HG03159 (cell line): Measurements from ENCODE around the gene SFT2D2.

ENCODE experiments used
- ATAC-seq: cut with Tn5 transposase; IDR thresholded peaks from one replicate; pipeline ENCODE4 v1.9.1; 2021; ENCODE audit warnings: mild to moderate bottlenecking, moderate library complexity; ENCODE audit not compliant: unreplicated experiment

The SFT2D2 gene

DNA sequence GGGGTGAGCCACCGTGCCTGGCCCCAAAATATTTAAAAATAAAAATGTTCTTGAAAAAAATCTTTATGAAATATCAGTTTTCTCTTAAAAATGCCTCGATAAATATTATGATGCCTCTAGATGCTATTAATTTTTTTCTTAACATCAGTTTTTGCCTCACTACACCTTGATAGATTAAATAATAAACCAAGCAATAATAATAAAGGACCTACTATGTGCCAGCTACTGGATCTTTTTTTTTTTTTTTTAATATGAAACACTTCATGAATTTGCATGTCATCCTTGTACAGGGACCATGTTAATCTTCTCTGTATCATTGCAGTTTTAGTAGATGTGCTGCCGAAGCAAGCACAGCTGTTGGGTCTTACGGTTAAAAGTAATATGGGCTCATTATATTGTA is 37.3 kb downstream of the SFT2D2 start:
- no peak for ATAC-seq

DNA sequence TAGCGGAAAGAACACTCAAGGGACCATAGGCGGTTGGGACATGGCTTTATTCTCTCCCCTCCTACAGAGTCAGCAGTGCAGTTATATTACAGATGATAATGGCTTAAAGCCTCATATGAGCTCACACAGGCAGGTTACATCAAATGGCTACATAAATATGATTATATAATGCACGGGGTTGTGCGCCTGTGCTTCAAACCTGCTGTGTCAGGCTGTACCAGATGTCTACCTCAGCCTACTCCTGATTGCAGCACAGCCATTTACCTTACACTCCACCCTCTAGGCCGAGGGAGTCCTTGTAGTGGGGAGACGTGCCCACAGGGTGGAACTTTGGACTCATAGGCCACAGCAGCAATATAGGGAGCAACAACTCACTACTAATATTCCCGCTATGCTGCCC is 38.5 kb downstream of the SFT2D2 start:
- no peak for ATAC-seq

DNA sequence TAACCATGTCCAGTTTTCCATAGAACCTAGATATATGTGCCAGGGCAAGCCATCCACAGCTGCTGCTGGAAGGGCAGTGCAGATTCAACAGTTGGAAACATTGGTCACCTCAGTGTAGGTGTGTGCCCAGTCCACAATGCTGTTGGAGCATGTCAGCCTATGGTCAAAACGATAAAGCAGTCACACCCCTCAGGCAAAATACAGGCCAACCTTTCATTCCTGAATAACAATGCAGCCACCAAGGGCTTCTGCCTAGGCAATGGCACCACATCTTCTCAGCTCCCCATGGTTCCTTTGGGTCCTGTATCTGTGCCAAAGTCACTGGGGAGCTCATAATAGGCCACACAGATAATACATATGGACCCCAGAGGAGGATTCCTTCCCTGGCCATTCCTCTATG is 39.8 kb downstream of the SFT2D2 start:
- no peak for ATAC-seq

DNA sequence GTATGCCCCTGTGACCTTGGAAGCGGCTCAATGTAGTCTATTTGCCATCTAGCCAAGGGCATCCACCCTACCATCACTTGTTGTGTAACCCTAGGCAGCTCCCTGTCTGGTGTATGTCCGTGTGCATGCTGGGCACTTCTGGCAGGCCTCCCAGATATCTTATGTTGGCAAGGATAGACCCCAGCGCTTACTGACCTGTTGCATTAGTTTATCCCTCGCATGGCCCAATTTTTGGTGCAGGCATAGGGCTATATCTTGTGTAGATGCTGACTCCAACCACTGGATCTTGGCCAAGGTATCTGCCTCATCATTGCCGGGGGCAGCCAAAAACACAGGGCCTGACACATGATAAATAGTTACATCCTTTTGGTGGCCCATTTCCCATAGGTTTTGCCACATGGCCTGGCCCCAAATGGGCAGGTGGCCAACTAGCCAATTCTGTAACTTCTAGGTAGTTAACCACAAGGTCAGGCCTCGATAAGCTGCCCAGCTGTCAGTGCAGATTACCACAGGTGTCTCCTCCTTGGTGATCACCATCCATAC is 40.9 kb downstream of the SFT2D2 start:
- no peak for ATAC-seq

DNA sequence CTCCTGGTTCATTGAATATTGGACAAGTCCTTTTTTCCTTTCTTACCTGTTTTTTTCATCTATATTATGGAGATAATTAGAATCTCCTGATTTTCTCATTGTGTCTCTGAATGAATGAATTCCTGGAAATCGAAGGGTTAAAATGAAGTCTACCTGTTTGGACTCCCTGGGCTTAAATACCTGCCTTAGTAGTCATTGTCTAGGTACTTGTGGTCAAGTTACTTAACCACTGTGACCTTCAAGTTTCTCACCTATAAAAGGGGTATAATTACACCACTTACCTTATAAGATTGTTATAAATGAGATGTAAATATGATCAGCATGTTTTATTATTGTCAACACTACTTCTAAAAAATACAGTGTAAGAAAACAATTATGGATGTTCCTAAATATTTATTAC is 45.8 kb downstream of the SFT2D2 start:
- no peak for ATAC-seq

DNA sequence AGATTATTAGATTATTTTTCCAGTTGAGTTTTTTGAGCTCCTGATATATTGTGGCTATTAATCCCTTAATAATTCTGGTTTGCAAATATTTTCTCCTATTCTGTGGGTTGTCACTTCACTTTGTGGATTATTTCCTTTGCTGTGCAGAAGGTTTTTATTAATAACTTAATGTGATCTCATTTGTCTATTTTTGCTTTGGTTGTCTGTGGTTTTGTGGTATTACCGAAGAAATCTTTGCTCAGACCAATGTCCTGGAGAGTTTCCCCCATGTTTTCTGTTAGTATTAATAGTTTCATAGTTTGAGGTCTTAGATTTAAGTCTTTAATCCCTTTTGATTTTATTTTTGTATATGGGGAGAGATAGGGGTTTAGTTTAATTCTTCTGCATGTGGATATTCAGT is 47.8 kb downstream of the SFT2D2 start:
- ATAC-seq: no peak

DNA sequence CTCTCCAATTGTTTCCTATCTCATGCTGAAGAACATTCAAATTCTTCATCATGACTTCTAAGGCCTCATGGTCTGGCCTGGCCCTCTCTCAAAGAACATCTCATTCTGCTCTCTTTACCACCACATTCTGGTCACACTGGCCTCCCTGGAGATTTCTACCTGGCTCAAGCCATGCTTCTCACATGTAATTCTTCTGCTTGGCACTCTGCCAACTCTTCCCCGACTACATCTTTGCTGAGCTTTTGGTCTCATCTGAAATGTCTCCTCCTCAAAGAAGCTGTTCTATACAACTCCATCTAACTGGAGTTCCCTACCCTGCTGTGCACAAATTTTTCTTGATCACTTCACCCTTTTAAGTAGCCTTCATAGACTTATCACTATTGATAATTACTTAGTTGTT is 53.4 kb downstream of the SFT2D2 start:
- ATAC-seq: no peak

DNA sequence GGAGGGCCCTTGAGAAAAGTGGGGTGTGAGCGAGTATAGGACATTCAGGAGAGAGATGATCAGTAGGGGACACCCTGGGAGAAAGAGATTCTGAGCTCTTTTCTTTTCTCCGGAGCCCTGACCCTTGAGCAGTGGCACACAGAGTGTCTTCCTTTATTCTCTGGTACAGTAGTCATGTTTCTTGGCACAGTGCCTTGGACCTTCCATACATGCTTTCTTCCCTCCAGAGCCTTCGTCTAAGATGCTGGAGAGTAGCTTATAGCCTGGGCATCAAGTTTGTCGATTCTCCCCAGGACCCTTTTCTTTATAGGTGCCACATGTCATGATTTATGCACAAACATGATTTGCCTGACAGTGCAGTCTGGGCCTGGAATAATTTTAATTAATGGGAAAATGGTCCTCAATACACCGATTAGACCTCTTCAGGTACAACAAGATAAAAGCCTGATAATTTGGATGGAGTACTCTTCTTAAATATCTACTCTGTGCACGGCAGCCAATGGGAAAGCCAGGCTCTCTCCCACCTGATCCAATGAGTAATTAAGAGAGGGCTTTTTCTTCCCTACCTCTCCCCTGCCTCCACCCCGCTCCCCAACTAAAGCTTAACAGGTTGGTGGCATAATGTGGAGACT is 54.6 kb downstream of the SFT2D2 start, which contains the start of gene TBX19:
TBX19 (plus strand) TSS at position 582 of the 632 bp plus-strand sequence. CDS start 214 bp downstream, outside the sequence.
- no peak for ATAC-seq

DNA sequence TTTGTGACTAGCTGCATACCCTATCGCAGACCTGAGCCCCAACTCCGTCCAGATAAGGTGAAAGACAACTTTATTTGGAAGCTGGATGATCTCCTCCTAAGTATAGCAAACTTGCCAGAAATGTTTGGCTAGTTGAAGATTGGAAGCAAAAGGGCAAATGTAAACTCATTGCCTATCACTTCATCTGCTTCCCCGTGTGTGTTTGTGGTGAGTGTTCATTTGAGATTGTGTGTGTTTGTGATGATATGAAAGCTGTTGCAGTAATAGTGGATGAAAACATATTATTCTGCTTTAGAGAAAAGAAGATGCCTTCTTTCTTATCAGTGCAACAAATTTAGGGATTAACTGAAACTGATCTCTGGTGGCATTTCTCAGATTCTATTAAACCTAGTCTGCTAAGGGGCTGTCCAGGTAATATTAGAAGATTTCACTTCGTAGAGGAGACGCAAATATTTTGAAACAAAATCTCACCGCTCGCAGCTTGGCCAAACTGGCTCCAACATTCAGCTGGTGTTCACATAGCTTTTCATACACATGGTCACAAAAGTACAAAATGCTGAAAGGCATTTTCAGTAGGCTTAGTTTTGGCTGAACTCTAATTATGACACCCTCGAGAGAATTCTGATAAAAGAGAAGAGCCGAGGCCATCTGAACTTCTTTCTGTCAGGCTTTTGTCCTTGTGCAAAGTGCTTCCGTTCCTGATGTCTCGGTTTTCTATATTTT is 56.0 kb downstream of the SFT2D2 start:
- no peak for ATAC-seq

DNA sequence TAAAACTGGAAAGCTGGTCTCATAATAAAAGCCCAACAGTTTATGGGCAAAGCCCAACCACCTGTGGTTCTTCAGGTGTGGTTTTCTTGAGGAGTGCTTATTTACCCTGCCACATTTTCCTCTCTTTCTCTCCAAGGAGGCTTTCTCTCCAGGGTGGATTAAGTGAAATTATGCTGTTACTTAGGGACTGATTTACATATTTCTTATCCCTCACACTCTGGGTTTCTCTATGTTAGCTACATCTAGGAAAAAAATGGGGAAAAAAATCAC is 59.7 kb downstream of the SFT2D2 start:
- no peak for ATAC-seq

DNA sequence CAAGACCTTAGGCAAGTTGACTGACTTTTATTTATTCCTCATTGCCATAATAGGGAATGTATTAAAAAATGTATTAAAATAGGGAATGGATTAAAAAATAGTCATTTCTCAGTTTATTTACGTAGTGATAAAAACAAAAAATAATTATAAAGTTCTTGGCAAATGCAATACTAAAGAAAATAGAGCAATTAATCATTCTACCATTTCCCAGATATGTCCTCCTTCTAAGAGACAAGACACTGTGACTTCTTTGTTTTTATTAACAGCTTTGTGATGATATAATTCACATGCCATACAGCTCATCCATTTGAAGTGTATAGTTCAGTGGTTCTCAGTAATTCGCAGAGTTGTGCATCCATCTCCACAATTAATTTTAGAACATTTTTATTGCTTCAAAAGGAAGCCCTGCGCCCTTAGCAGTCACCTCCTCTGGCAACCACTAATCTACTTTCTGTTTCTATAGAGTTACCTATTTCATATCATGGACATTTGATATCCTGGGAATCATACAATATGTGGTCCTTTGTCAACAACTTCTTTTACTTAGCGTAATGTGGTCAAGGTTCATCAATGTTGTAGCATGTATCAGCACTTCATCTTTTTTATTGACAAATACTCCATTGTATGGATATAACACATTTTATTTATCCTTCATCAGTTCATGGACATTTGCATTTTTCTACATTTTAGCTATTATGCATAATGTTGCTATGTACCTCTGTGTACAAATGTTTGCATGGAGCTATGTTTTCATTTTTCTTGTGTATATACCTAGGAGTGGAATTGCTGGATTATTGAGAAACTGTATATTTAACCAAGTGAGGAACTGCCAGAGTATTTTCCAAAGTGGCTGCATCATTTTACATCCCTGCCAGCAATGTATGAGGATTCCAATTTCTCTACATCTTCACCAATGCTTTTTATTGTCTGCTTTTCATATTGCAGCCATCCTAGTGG is 60.4 kb downstream of the SFT2D2 start:
- no peak for ATAC-seq

DNA sequence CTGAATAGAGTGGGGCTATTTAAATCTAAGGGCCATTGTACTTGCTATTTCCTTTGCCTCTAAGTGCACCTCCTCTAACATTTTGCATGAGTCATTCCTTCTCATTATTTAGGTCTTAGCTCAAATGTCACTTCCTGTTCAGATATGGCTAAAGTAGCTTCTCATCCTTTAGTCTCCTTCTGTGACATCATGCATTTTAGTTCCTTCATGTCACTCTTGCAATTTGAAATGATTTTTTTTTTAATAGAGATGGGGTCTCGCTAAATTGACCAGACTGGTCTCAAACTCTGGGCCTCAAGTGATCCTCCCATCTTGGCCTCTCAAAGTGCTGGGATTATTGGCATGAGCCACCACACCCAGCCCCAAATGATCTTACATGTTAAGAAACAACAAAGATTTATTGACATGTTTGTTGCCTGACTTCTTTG is 61.4 kb downstream of the SFT2D2 start:
- ATAC-seq: peak; percentile 66

DNA sequence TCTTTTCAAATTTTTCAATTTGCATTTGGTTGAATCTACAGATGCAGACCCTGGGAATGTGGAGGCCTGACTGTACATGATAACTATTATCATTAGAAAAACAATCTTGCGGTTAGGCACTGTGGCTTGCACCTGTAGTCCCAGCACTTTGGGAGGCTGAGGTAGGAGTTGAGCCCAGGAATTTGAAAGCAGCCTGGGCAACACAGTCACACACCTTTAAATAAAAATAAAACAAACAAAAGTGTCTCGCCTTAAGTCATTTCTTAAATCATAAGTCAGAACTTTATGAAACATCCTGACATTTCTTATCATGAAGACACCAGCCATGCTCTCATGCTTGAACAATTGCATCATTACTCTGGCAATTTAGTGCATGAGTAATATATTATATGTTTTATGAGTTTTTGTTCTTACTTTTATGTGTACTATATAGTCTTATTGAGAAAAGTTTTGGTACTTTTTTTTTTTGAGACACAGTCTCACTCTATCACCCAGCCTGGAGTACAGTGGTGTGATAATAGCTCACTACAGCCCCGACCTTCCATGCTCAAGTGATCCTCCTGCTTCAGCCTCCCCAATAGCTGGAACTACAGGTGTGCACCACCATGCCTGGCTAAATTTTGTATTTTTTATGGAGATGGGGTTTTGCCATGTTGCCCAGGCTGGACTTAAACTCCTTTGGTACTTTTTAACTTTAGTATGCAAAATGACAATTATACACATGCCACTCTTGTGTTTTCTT is 62.7 kb downstream of the SFT2D2 start:
- ATAC-seq: no peak

DNA sequence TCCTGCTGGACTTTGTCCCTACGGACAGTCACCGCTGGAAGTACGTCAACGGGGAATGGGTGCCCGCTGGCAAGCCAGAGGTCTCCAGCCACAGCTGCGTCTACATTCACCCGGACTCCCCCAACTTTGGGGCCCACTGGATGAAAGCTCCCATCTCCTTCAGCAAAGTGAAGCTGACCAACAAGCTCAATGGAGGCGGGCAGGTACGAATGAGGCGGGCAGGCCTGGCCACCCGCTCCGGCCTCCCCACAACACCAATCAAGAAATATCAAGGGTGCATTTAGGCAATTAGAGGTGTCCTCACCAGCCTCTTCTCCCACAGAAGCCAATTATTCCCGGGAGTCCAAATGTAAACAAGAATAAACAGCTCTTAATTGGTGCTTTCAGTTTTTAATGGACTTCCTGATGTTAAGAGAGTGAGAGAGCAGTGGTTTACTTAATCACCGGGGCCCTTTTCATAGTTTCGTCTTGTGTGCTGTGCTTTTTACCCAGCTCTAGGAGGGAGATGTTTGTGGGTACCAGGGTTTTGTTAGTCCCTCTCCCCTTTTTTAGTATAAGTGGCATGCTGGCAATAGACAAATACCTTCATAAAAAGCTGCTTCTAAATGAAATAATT is 65.5 kb downstream of the SFT2D2 start:
- no peak for ATAC-seq

DNA sequence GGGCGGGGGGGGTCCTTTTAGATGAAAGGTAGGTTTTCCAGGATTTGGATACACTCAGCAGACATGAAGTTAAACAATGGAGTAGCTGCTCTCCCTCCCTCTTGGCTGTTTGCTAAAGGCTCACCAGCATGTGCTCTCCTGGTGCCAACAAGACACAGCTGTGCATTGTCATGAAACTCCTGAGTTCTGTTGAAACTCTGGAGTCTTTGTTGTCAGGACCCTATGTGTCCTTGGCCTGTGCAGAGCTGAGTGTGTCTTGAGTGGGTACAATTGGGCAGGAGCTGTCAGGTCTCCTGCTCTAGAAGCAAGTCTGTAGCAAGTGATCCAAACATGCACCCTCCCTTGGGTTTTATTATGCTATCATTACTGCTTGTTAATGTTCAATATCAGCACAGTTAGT is 67.6 kb downstream of the SFT2D2 start:
- no peak for ATAC-seq

DNA sequence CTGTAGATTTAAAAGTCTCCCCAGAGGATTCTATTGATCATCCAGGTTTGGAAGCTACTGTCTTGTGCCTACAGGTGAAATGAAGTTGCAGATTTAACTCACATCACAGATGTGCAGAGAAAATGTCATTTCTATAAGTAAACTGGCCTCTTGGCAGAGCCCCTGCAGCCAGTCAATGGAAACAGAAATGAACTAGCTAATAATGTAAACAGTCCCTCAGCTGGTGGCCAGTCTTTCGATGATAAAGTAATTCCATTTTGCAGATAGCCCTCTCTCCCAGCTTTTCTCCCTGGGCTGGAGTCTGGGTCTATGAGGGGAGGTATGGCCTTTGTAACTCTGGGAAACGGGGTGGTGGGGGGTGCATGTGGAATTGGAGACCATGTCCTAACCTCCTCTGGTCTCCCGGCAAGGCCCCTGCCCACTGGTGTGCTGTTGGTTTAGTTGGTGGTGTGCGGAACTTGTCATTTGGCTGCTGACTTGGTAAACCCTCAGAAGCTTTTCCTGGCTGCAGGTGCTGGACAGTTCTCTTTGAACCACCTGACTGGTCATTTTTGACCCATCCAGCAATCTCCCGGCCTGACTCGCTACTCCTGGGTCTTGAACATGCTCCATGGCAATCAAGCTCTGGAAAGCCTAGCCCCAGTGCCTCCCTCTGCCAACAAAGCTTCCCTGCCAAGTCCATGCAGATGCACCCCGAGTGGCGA is 69.8 kb downstream of the SFT2D2 start:
- ATAC-seq: no peak

DNA sequence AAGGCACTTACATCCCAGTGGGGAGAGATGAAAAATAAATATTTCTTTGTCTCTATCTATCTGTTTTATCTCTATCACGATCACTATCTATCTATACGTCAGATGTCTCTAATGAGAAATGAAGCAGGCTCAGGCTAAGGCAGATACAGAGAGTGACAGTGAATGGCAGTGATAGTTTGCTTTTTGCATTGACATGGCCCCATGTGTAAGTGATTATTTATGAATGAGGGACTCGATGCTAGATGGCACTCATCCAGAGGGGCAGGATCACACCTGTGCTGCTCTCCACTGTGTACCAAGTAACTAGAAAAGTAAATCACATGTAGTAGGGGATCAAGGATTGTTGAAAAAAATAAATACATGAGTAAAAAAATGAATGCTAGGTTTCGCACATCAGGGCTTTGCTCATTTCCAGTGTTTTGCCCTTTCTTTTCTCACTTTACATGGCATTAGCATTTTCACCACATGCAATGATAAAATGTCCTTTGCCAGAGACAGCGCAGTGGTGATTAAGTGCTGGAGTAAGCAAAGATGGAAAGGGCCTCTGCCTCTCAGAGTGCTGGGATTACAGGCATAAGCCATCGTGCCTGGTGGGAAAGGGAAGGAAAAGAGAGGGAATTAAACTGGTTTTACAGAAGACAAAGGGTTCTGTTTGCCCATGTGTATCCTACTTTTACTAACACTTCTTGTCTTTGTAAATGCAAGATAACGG is 71.4 kb downstream of the SFT2D2 start:
- no peak for ATAC-seq

DNA sequence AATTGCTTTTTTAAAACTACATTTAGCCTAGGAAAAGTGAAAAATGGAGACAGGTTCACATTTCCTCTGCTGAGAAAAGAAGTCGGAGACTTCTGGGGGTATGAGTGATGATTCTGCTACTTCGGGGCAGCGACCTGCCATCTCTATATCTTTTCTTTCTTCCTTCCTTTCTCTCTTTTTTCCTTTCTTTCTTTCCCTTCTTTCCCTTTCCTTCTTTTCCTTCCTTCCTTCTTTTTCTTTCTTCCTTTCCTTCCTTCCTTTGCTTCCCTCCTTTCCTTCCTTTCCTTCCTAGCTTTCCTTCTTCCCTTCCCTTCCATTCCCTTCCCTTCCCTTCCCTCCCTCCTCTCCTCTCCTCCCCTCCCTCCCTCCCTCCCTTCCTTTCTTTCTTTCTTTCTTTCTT is 72.6 kb downstream of the SFT2D2 start:
- ATAC-seq: no peak

DNA sequence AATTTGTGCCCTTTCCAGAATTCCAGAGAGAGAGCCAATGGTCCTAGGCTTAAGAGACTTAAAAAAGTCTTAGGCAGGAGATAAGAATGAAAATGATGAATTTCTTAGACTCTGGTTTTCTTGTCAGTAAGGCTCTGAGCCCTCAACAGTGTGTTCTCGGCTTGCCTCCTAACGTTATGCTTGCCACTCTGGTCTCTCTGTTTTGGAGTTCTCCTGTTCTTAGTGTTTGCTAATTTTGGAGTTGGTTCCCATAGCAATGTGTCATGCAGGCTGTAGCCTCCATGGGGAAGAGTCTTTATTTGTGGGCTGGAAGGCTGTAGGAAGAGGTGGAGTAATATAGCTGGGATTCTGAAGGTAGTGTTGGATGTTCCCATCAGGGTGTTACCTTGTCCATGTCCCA is 74.8 kb downstream of the SFT2D2 start:
- no peak for ATAC-seq
